HepG2 (cell line): ENCODE measurements around the gene LGALS9.

Source experiments
- CTCF ChIP-seq: sonication (generic); formaldehyde crosslinking; IDR thresholded peaks from 2 replicates; pipeline ENCODE4 v1.5.0; 2020; ENCODE audit warnings: mild to moderate bottlenecking, missing genetic modification reagents, moderate library complexity
- IRX3 ChIP-seq: sonication (generic); formaldehyde crosslinking; IDR thresholded peaks from 2 replicates; pipeline ENCODE4 v1.8.1; 2023; ENCODE audit warnings: mild to moderate bottlenecking, low read depth, missing genetic modification reagents, borderline replicate concordance
- KAT8 ChIP-seq: IDR thresholded peaks from 2 replicates; pipeline ENCODE4 v1.6.1; 2016; ENCODE audit warnings: missing genetic modification reagents, missing compliant biosample characterization
- SP4 ChIP-seq: sonication (generic); formaldehyde crosslinking; IDR thresholded peaks from 2 replicates; pipeline ENCODE4 v1.8.1; 2023; ENCODE audit warnings: mild to moderate bottlenecking, missing genetic modification reagents
- ZNF282 ChIP-seq: fragments of 450-650 bp; IDR thresholded peaks from 2 replicates; pipeline ENCODE4 v1.6.1; 2018; ENCODE audit not compliant: partially characterized antibody
- ZNF292 ChIP-seq: sonication (generic); formaldehyde crosslinking; IDR thresholded peaks from 2 replicates; pipeline ENCODE4 v1.8.1; 2022; ENCODE audit warnings: mild to moderate bottlenecking, low read depth, missing genetic modification reagents, borderline replicate concordance
- ZNF382 ChIP-seq: sonication (generic); formaldehyde crosslinking; IDR thresholded peaks from 2 replicates; pipeline ENCODE4 v1.5.0; 2020; ENCODE audit warnings: missing genetic modification reagents, mild to moderate bottlenecking, borderline replicate concordance
- TF ChIP-seq, protein P1 (sequence below): sonication (generic); formaldehyde crosslinking; IDR thresholded peaks from 2 replicates; pipeline ENCODE4 v1.4.0; 2020; ENCODE audit warnings: missing genetic modification reagents

GRCh38 chr17:27597783-27598320, 33.1 kb upstream of the LGALS9 start:
- TF ChIP-seq SP4 (CRISPR knock-in tag) (no peak), ZNF282 (no peak), ZNF382 (CRISPR knock-in tag) (no peak), CTCF (CRISPR knock-in tag) (no peak), IRX3 (no peak), ZNF292 (no peak), KAT8 (CRISPR knock-in tag) (no peak)
- TF ChIP-seq, protein P1, sequence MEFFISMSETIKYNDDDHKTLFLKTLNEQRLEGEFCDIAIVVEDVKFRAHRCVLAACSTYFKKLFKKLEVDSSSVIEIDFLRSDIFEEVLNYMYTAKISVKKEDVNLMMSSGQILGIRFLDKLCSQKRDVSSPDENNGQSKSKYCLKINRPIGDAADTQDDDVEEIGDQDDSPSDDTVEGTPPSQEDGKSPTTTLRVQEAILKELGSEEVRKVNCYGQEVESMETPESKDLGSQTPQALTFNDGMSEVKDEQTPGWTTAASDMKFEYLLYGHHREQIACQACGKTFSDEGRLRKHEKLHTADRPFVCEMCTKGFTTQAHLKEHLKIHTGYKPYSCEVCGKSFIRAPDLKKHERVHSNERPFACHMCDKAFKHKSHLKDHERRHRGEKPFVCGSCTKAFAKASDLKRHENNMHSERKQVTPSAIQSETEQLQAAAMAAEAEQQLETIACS = no peak
